Ovary (tissue), 9 donors: ENCODE measurements around the gene LRRC23. TPM values are rescaled to one million over a fixed set of nuclear protein-coding genes. Genes with fewer than 3 reads are reported as not detected.

Experiments
- DNase-seq, 5 donors: peaks; one replicate each; pipeline ENCODE4 v3.0.0-alpha.2; 2019 to 2020
- H3K27ac ChIP-seq, 2 donors: fragments of 200-600 bp; one replicate each; pipeline versions ENCODE4 v1.5.1 to v1.8.0; 2019 to 2022
- H3K27me3 ChIP-seq: fragments of 200-600 bp; one replicate; pipeline ENCODE4 v1.8.0; 2022
- H3K36me3 ChIP-seq: fragments of 200-600 bp; sonication (generic); one replicate; pipeline ENCODE4 v1.5.1; 2019
- H3K4me1 ChIP-seq: one replicate; pipeline ENCODE4 v1.8.1; 2013; ENCODE audit warnings: mild to moderate bottlenecking, moderate library complexity; ENCODE audit not compliant: insufficient read depth
- H3K4me3 ChIP-seq: fragments of 200-600 bp; sonication (generic); one replicate; pipeline ENCODE4 v1.5.1; 2017
- H3K9me3 ChIP-seq, 2 donors: fragments of 200-600 bp in 1 of 2; sonication (generic) in 1 of 2; one replicate each; pipeline versions ENCODE4 v1.5.1 to v1.8.1; 2013 to 2019; ENCODE audit warnings: mild to moderate bottlenecking in 1 of 2, moderate library complexity in 1 of 2
- EP300 ChIP-seq: sonication (generic); formaldehyde crosslinking; IDR thresholded peaks from one replicate; pipeline ENCODE4 v1.6.1; 2017; ENCODE audit warnings: antibody characterized with exemption
- POLR2A ChIP-seq: fragments of 450-650 bp; IDR thresholded peaks from one replicate; pipeline ENCODE4 v1.6.1; 2017; ENCODE audit warnings: antibody characterized with exemption, mild to moderate bottlenecking, moderate library complexity
- WGBS, 3 donors: extraction: QIAGEN DNeasy Blood & Tissue Kit in 1 of 3; methylation state at CpG; one replicate each; pipeline versions ENCODE4 v1.1.5 to v1.1.7; 2013 to 2017; 5-methylcytosine and 5-hydroxymethylcytosine counted together
- intact Hi-C, 4 donors: fragments of 100-400 bp; cut with DNase I; formaldehyde crosslinking; loops; one replicate each; pipeline versions ENCODE4 v1.11.0 to v1.15.1; 2022 to 2023
- polyA plus RNA-seq, 2 donors: library from polyadenylated mRNA; stranded (reverse); fragments of 200-250 nt in 1 of 2; fragments of 350-450 nt in 1 of 2; fragmentation: Illumina TruSeq in 1 of 2; extraction: RNeasy Lipid Tissue Mini Kit (QIAGEN cat#74804) in 1 of 2; gene quantifications; one replicate each; pipeline ENCODE4 v1.2.3, GENCODE V29; 2013 to 2014
- total RNA-seq, 7 donors: library from RNA; depleted of rRNA in 2 of 7; stranded (reverse); fragments of >200 nt in 2 of 7; fragmentation: NEBNext Ultra II Directional in 3 of 7; extraction: Animal tissue kit (Norgen Biotek cat#: 25700) in 3 of 7; gene quantifications; one replicate each; pipeline versions ENCODE4 v1.1.0 to v1.2.4, GENCODE V29; 2016 to 2023
- TF ChIP-seq, protein P1 (sequence below), 3 donors: fragments of 450-650 bp in 2 of 3; fragments of 200-600 bp in 1 of 3; IDR thresholded peaks; one replicate each; pipeline versions ENCODE4 v1.5.1 to v1.8.0; 2016 to 2022; ENCODE audit warnings: antibody characterized with exemption in 3 of 3, mild to moderate bottlenecking in 1 of 3
- donor health status: DM: no; HTN: no; CAD: no; lungs with moderate emphysema.
- donor health status: DM: no; HTN: no; CAD: no.
- donor health status: Bipolar disorder and iron deficiency.
- donor health status: DM: yes; HTN: yes; CAD: no.
- donor health status: DM: no; HTN: no; CAD: no.
- donor health status: DM: yes; HTN: yes; CAD: no.

LRRC23 gene
- total and polyA plus RNA-seq, 9 donors, result 11.2 to 67.6 (median 16.5) TPM

DNA sequence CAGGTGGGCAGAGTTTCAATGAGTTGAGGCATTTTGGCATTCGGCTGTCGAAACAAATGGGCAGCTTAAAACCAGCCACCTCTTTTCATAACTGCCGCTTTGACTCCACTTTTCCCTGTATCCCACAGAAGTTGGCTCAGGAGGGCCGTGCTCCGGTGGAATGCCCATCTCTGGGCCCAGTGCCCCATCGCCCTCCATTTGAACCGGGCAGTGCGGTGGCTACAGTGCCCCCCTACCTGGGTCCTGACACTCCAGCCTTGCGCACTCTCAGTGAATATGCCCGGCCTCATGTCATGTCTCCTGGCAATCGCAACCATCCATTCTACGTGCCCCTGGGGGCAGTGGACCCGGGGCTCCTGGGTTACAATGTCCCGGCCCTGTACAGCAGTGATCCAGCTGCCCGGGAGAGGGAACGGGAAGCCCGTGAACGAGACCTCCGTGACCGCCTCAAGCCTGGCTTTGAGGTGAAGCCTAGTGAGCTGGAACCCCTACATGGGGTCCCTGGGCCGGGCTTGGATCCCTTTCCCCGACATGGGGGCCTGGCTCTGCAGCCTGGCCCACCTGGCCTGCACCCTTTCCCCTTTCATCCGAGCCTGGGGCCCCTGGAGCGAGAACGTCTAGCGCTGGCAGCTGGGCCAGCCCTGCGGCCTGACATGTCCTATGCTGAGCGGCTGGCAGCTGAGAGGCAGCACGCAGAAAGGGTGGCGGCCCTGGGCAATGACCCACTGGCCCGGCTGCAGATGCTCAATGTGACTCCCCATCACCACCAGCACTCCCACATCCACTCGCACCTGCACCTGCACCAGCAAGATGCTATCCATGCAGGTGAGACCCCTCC, 34.0 kb downstream of the LRRC23 start:
- intact Hi-C loops, result no loop called here
- H3K36me3 ChIP-seq, result no peaks in the 10 kb centered on the region
- peak overlapping the region in 1 of 2 donors; percentile 93 for H3K27ac ChIP-seq
- peak overlapping the region; percentile 53 for H3K4me3 ChIP-seq
- TF ChIP-seq POLR2A (no peak), EP300 (no peak)
- TF ChIP-seq, protein P1, sequence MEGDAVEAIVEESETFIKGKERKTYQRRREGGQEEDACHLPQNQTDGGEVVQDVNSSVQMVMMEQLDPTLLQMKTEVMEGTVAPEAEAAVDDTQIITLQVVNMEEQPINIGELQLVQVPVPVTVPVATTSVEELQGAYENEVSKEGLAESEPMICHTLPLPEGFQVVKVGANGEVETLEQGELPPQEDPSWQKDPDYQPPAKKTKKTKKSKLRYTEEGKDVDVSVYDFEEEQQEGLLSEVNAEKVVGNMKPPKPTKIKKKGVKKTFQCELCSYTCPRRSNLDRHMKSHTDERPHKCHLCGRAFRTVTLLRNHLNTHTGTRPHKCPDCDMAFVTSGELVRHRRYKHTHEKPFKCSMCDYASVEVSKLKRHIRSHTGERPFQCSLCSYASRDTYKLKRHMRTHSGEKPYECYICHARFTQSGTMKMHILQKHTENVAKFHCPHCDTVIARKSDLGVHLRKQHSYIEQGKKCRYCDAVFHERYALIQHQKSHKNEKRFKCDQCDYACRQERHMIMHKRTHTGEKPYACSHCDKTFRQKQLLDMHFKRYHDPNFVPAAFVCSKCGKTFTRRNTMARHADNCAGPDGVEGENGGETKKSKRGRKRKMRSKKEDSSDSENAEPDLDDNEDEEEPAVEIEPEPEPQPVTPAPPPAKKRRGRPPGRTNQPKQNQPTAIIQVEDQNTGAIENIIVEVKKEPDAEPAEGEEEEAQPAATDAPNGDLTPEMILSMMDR (IDR thresholded peaks at IDR 0.05), result peak in 1 of 3 donors; percentile 13
- H3K9me3 ChIP-seq, result no peaks in the 10 kb centered on the region
- peak; percentile 43 to 67 (median 65) for DNase-seq
- 66 to 76% (median 71%) methylated on average over 30 to 32 of the region's 32 CpGs for WGBS, 3 donors
- H3K4me1 ChIP-seq, result peaks cover 17% of the 10 kb centered on the region
- no peaks in the 10 kb centered on the region for H3K27me3 ChIP-seq

DNA sequence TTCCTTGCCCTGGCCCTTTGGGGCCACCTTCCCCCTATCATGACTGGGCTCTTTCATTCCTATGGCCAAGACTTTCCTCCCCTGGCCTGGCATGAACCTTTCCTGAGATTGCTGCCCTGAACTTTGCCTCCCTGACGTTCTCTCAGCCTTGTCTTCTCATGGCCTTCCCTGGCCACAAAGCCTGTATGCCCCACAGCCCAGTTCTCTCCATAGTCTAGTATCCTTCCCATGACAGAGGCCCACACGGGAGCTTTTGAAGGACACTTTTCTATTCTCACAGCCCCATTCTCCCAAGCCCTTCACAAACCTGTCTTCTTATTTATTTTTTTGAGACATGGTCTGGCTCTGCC, 34.5 kb downstream of the LRRC23 start:
- Histone ChIP-seq H3K36me3 (no peaks in the 10 kb centered on the region), H3K27me3 (no peaks in the 10 kb centered on the region), H3K4me3 (no peak overlapping the region), H3K9me3 (no peaks in the 10 kb centered on the region), H3K4me1 (peaks cover 13% of the 10 kb centered on the region), H3K27ac (peak overlapping the region in 1 of 2 donors; percentile 93)
- no peak for DNase-seq
- intact Hi-C loops, result no loop called here
- WGBS, 3 donors, result 63 to 66% (median 64%) methylated on average over 2 of the region's 2 CpGs
- TF ChIP-seq POLR2A (no peak), EP300 (no peak)
- TF ChIP-seq, protein P1 (IDR thresholded peaks at IDR 0.05), result no peak

DNA sequence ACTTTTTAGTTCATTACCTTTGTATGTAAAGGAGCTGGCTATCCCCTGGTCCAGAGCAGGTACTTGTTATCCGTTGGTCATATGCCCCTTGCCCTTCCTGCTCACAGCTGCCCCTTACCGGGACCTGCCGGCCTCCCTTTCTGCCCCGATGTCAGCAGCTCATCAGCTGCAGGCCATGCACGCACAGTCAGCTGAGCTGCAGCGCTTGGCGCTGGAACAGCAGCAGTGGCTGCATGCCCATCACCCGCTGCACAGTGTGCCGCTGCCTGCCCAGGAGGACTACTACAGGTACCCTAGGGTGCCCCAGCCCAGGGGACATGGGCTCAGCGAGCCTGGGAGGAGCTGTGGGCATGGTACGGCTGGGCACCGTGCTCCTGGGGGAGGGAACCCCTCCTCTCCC, 36.6 kb downstream of the LRRC23 start:
- intact Hi-C loops, result no loop called here
- Histone ChIP-seq H3K4me3 (no peak overlapping the region), H3K9me3 (no peaks in the 10 kb centered on the region), H3K4me1 (peaks cover 20% of the 10 kb centered on the region), H3K27me3 (no peaks in the 10 kb centered on the region), H3K27ac (no peak overlapping the region), H3K36me3 (no peaks in the 10 kb centered on the region)
- DNase-seq, result peak in 4 of 5 donors; percentile 33 to 66 (median 58)
- 71 to 82% (median 79%) methylated on average over 10 to 12 of the region's 12 CpGs for WGBS, 3 donors
- TF ChIP-seq POLR2A, result no peak
- no peak for TF ChIP-seq EP300
- TF ChIP-seq, protein P1 (IDR thresholded peaks at IDR 0.05), result no peak

GRCh38 chr12:6941782-6942181, 37.2 kb downstream of the LRRC23 start:
- 65 to 79% (median 65%) methylated on average over 12 of the region's 12 CpGs for WGBS, 3 donors
- Histone ChIP-seq H3K36me3 (no peaks in the 10 kb centered on the region), H3K4me3 (no peak overlapping the region), H3K27me3 (no peaks in the 10 kb centered on the region), H3K9me3 (no peaks in the 10 kb centered on the region), H3K27ac (no peak overlapping the region), H3K4me1 (peaks cover 22% of the 10 kb centered on the region)
- intact Hi-C loops, result no loop called here
- peak in 4 of 5 donors; percentile 42 to 67 (median 58) for DNase-seq
- no peak for TF ChIP-seq POLR2A
- TF ChIP-seq, protein P1 (IDR thresholded peaks at IDR 0.05), result no peak
- no peak for TF ChIP-seq EP300
